T-helper 1 cell treated with Interleukin-12 subunit alpha and Interleukin-12 subunit beta and Interleukin-4 antibody, amounts not matched to agents 30 μg/mL and 1 μg/mL, for 36 hours (primary cell): ENCODE data around the gene CAV3.

Experiments used
- H3K27ac Mint-ChIP-seq: one replicate; pipeline ENCODE4 v1.8.0; 2021; ENCODE audit warnings: mild to moderate bottlenecking, mixed read lengths
- H3K27me3 Mint-ChIP-seq: one replicate; pipeline ENCODE4 v1.8.0; 2021; ENCODE audit warnings: low read depth, mixed read lengths
- H3K36me3 Mint-ChIP-seq: one replicate; pipeline ENCODE4 v1.8.0; 2021; ENCODE audit warnings: low read depth, mixed read lengths
- H3K4me1 Mint-ChIP-seq: one replicate; pipeline ENCODE4 v1.8.0; 2021; ENCODE audit warnings: low read depth, mixed read lengths
- H3K4me3 Mint-ChIP-seq: one replicate; pipeline ENCODE4 v1.8.0; 2021; ENCODE audit warnings: mild to moderate bottlenecking, moderate library complexity, mixed read lengths
- H3K9me3 Mint-ChIP-seq: one replicate; pipeline ENCODE4 v1.8.0; 2021; ENCODE audit warnings: mixed read lengths

The CAV3 gene

DNA sequence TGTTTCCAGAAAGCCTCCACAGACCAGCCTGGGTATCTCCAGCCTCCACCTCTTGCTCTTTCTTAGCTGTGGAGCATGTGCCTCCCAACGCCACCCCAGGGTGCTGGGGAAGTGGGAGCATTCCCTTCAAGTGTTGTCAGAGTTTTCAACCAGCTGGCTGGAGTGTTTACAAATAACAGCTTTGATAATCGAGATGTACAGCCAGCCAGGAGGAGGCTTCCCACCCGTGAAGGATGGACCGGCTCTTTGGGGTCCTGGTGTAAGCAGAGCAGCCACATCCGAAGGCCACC is 44.3 kb downstream of the CAV3 start:
- Mint-ChIP-seq H3K9me3 (no peaks in the 10 kb centered on the region), H3K36me3 (no peaks in the 10 kb centered on the region), H3K27ac (no peak overlapping the region), H3K4me1 (no peaks in the 10 kb centered on the region), H3K4me3 (no peak overlapping the region), H3K27me3 (no peaks in the 10 kb centered on the region)

DNA sequence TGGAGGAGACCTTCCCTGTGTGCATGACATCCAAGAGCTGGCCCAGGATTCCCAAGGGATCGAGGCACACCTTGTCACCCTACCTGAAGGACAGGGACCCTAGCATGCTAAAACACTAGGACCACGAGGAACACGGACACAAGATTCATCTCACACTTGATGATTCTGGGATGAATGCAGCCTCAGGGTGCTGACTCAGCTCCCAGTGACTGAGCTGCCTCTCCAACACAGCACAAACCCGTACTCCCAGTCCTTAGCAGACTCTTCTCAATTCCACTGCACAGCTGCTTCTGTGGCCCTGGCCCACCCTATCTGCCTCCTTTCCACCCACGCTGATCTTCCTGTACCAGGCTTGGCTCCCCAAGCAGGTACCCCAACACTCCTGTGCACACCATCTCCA is 44.9 kb downstream of the CAV3 start:
- Mint-ChIP-seq H3K27me3 (no peaks in the 10 kb centered on the region), H3K27ac (no peak overlapping the region), H3K9me3 (no peaks in the 10 kb centered on the region), H3K36me3 (no peaks in the 10 kb centered on the region), H3K4me1 (no peaks in the 10 kb centered on the region), H3K4me3 (no peak overlapping the region)

DNA sequence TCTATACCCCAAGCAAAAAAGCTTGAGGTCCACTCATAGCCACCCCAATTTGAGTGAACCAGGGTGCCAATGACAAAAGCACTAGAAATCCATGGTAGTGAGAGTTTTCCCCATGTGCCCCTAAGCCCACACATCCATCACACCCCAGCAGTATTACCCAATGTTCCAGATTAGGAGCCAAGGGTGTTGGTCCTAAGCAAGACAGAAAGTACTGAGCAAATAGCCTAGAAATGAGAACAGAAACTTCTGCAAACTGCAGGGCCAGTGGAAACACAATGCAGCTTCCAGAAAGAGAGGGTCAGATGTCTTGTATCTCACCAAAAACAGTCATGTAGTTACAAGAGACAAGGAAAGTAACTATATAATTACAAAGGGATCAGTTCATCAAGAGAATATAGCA is 46.7 kb downstream of the CAV3 start:
- Mint-ChIP-seq H3K27ac (no peak overlapping the region), H3K36me3 (no peaks in the 10 kb centered on the region), H3K27me3 (no peaks in the 10 kb centered on the region), H3K4me1 (no peaks in the 10 kb centered on the region), H3K4me3 (no peak overlapping the region), H3K9me3 (no peaks in the 10 kb centered on the region)

DNA sequence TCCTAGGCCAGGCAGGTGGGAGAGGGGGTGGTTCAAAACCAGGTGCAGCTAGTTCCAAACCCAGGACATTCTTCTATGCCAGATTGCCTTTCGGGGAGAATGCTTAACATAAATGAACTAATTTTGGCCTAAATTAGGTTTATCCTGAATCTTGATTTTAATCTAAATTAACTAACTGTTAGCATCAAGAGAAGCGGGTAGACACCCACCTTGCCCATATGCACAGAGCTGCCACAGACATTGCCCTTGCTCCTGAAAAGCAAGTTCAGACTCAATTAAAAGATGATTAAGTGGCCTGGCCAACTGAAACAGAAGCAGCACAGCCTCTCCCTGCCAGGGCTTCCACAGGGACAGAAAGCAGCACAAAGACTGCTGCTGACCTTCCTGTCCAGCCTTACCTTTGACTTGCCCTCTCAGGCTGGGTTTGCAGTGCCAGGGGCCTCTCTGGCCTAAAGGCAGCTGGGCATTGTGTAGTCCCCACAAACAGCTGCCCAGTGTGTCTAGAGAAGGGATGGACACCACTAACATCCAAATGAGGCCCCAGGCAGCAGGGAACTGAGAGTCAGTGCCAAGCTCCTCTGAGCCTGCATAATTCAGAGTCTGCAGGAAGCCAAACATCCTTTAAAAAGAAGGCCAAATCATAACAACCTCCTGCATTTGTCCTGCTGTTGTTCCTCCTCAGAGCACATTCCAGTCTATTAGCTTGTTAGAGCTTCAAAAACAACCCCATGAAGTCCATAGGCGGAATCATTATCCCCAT is 51.3 kb downstream of the CAV3 start:
- Mint-ChIP-seq H3K27me3 (no peaks in the 10 kb centered on the region), H3K9me3 (no peaks in the 10 kb centered on the region), H3K4me3 (no peak overlapping the region), H3K27ac (no peak overlapping the region), H3K36me3 (no peaks in the 10 kb centered on the region), H3K4me1 (no peaks in the 10 kb centered on the region)

GRCh38 chr3:8790529-8790928 is 56.9 kb downstream of the CAV3 start:
- Mint-ChIP-seq H3K4me1 (no peaks in the 10 kb centered on the region), H3K9me3 (no peaks in the 10 kb centered on the region), H3K36me3 (no peaks in the 10 kb centered on the region), H3K27ac (no peak overlapping the region), H3K4me3 (no peak overlapping the region), H3K27me3 (no peaks in the 10 kb centered on the region)

DNA sequence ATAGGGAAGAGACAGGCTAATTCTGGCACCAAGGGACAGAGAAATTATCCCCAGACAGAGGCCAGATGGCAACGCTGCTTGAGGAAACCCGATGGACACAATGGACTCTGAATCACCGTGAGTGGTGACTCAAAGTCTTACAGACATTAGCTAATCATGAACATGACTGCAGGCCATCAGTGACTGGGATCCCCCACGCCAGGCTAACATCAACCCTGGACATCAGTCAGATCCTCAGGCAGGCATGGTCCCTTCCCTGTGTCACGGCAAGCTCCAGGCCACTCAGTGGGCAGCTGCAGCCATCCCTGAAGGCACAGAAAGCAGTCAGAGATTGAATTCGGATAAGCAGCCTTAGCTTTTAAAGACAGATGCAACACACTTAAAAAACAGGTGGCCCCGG is 59.6 kb downstream of the CAV3 start:
- Mint-ChIP-seq H3K9me3 (no peaks in the 10 kb centered on the region), H3K27ac (no peak overlapping the region), H3K4me3 (no peak overlapping the region), H3K27me3 (no peaks in the 10 kb centered on the region), H3K4me1 (no peaks in the 10 kb centered on the region), H3K36me3 (no peaks in the 10 kb centered on the region)

DNA sequence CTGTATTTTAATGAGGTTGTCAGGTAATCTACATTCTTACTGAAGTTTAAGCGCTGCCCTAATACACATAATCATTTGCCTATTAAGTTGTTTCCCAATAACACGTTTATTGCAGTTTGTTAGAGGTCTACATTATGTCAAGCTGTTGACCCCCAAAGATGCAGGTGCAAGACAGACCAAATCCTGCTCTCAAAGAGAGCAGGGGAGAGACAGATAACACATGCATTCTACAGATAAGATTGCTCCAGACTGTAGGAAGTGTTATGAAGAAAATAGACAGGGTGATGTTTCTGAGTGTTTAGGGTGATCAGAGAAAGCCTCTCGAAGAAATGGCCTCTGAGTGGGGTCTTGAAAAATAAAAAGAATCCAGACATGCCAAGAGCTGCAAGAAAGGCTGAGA is 60.6 kb downstream of the CAV3 start:
- H3K4me1 Mint-ChIP-seq = no peaks in the 10 kb centered on the region
- H3K4me3 Mint-ChIP-seq = no peak overlapping the region
- no peaks in the 10 kb centered on the region for H3K36me3 Mint-ChIP-seq
- no peaks in the 10 kb centered on the region for H3K27me3 Mint-ChIP-seq
- H3K27ac Mint-ChIP-seq = no peak overlapping the region
- H3K9me3 Mint-ChIP-seq = no peaks in the 10 kb centered on the region
